VCaP (cell line): Measurements from ENCODE around the gene RRAGA.
A peak's percentile ranks its signal among the peaks of the same experiment; 100 is the strongest.

ENCODE experiments used
- H3K27ac ChIP-seq: fragments of 450-650 bp; 2 replicates; pipeline ENCODE4 v1.5.1; 2017
- TF ChIP-seq, protein P1 (sequence below): fragments of 450-650 bp; conservative IDR thresholded peaks from 2 replicates; pipeline ENCODE4 v1.5.1; 2017; ENCODE audit warnings: mild to moderate bottlenecking, moderate library complexity

Gene RRAGA

DNA sequence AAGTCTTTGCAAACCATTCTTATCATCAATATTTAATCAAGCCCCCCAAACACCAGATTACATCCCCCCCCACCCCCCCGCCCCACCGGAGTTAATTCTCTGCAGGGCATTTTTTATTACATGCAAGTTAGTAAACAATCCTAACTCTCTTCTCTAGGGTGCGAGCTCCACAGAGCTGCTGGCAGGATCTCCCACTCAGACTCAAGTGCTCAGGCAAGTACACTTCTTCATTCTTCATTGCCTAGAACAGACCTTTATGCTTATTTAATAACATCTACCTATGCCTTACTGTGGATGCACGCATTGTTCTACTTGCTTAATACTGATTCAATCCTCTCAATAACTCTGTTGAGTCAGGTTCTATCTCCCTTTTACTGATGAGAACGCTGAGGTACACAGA is 26.1 kb upstream of the RRAGA start:
- TF ChIP-seq, protein P1, sequence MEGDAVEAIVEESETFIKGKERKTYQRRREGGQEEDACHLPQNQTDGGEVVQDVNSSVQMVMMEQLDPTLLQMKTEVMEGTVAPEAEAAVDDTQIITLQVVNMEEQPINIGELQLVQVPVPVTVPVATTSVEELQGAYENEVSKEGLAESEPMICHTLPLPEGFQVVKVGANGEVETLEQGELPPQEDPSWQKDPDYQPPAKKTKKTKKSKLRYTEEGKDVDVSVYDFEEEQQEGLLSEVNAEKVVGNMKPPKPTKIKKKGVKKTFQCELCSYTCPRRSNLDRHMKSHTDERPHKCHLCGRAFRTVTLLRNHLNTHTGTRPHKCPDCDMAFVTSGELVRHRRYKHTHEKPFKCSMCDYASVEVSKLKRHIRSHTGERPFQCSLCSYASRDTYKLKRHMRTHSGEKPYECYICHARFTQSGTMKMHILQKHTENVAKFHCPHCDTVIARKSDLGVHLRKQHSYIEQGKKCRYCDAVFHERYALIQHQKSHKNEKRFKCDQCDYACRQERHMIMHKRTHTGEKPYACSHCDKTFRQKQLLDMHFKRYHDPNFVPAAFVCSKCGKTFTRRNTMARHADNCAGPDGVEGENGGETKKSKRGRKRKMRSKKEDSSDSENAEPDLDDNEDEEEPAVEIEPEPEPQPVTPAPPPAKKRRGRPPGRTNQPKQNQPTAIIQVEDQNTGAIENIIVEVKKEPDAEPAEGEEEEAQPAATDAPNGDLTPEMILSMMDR: no peak
- no peak overlapping the region for H3K27ac ChIP-seq

DNA sequence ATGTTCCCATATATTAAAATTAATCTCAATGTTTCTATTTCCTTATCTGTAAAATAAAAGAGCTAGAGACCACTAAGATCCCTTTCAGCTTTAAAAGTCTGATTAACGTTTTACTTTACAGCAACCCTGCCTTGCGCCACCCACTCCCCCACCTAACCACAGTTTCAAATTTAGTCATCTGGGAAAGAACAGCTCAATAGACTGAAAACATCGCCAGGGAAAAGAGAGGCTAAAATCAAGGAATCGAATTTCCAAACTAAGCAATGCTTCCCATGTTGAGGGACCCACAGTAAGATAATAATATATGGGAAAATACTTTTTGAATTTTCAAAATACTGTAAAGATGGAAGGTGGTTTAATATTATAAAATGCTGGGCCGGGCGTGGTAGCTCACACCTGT is 22.9 kb upstream of the RRAGA start:
- no peak overlapping the region for H3K27ac ChIP-seq
- TF ChIP-seq, protein P1: no peak

DNA sequence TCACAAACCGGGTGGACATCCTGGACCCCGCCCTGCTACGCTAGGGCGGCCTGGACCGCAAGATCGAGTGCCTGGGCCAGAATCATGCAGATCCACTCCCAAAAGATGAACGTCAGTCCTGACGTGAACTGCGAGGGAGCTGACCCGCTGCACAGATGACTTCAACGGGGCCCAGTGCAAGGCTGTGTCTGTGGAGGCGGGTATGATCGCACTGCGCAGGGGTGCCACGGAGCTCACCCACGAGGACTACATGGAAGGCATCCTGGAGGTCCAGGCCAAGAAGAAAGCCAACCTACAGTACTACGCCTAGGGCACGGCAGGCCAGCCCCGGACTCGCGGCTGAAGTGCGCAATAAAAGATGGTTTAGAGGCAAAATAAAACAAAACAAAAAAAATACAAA is 21.4 kb upstream of the RRAGA start:
- H3K27ac ChIP-seq: no peak overlapping the region
- TF ChIP-seq, protein P1: no peak

DNA sequence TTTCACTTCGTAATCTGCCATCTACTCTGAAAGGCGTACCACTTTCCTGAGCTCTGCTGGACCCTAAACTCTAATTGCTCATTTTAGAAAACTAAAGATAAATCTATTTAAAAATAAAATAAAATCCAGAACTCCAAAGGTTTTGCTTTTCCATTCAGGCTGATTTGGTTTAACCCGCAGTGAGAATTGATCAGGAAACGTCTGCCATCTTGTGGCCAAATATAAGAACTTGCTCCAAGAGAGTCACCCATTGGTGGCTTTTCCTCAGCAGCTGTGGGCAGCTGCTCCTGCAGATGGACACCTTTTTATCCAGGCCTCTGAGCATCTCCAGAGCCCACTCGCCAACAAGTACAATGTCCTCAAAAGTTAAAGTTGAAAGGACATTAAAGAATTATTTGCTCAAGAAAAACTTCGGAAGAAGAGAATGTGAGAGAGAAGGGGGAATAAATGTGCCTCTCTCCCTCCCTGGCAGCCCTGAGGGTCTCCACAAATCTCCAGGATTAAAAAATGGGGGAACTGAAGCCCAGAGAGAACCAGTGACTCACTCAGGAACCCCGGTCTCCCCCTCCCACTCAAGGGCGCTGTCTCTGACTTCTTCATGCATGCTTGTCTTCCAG is 20.3 kb upstream of the RRAGA start:
- H3K27ac ChIP-seq: no peak overlapping the region
- TF ChIP-seq, protein P1: peak; percentile 89

DNA sequence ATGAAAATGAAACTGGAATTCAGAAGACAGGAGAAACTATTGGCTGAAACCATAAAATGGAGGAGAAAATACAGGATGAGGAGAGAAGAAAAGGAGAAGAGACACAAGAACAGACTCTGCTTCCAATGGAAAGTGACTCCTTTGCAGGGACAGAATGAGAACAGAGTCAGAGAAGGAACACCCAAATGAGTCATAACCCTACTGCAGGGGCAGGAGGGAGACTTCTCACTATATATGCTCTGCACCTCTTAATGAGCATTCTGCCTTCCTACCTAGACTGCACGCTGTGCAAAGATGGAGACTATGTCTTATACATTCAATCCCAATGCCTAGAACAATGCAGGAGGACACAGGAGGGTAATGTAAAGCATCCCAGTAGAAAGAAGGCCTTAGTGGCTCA is 18.3 kb upstream of the RRAGA start:
- TF ChIP-seq, protein P1: no peak
- H3K27ac ChIP-seq: peak overlapping the region; percentile 29; the same call in 1 of the 2 replicates

DNA sequence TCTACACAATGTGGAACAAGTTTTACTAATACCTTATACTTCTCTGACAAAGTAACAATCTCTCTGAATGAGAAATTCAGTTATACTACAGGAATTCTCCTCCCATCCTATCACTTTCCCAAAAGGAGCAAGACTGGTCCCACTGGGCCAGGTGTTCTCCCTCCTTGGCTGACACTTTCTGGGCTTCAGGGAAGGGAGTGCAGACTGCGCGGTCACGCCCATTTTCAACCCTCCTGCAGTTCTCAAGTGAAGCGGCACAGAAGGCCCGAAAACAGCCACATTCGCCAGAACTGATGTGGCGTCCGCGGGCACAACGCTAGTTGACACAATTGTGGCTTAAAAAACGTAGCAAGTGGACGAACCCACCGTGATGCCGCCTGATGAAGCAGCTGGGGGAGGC is 16.8 kb upstream of the RRAGA start:
- TF ChIP-seq, protein P1: no peak
- peak overlapping the region; percentile 29 for H3K27ac ChIP-seq

DNA sequence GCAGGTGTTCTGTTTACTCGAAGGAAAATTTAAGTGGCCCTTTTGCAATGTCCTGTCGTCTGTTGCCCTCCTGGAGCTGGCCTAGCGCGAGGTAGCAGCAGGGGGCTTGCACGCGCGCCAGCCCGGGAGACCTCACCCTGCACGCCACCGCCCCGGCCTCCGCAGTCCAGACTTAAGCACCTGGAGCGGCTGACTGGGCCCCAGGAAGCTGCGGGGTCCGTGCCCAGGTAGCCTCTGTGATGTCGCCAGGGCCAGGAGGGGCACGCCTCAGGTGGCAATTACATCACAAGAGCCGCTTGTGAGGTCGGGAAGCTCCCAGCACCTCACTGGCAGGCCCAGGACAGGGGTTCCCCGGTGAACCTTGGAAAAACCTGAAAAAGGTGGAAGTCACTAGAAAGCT is 16.2 kb upstream of the RRAGA start, which contains the start of gene SAXO1:
Gene SAXO1, minus strand, starts transcription at position 195 of the 400 bp plus-strand sequence. CDS start 301 bp downstream, outside the sequence.
- TF ChIP-seq, protein P1: no peak
- peak within 1 kb of the TSS; percentile 29 for H3K27ac ChIP-seq
